Measurements from ENCODE around the gene SLC16A12.

SLC16A12 gene

GRCh38 chr10:89535171-89536012 is at the start of gene SLC16A12:
TSS of gene SLC16A12 (minus strand) at chr10:89535594. CDS start at chr10:89462578, 73,016 bp downstream.
- Histone ChIP-seq H3K4me2 (ENCODE audit: low read length) (no peak within 1 kb of the TSS), H3K27me3 (ENCODE audit: low read depth, low read length) (no peaks in the 10 kb centered on the region), H4K20me1 (ENCODE audit: insufficient read depth, low read length) (no peaks in the 10 kb centered on the region), H3K27ac (ENCODE audit: low read length) (no peak within 1 kb of the TSS), H3K9me3 (ENCODE audit: insufficient read depth, low read length) (no peaks in the 10 kb centered on the region), H2AFZ (ENCODE audit: low read depth, low read length) (no peak within 1 kb of the TSS), H3K79me2 (ENCODE audit: low read length) (no peaks in the 10 kb centered on the region), H3K36me3 (replicated peaks; ENCODE audit: low read depth, low read length) (no peaks in the 10 kb centered on the region), H3K4me3 (ENCODE audit: low read length) (no peak within 1 kb of the TSS), H3K4me1 (ENCODE audit: low read length) (no peaks in the 10 kb centered on the region), H3K9ac (ENCODE audit: low read length) (no peak within 1 kb of the TSS)
- TF ChIP-seq CTCF (IDR thresholded peaks at IDR 0.05; ENCODE audit: low read depth, low read length), result no peak
- no peak for TF ChIP-seq EZH2phosphoT487 (IDR thresholded peaks at IDR 0.05; ENCODE audit: low read depth)

GRCh38 chr10:89582022-89582421 is 46.6 kb upstream of the SLC16A12 start:
- H3K4me2 ChIP-seq (ENCODE audit: low read length), result no peak overlapping the region
- no peak overlapping the region for H3K27ac ChIP-seq (ENCODE audit: low read length)
- no peak overlapping the region for H2AFZ ChIP-seq (ENCODE audit: low read depth, low read length)
- no peaks in the 10 kb centered on the region for H4K20me1 ChIP-seq (ENCODE audit: insufficient read depth, low read length)
- TF ChIP-seq CTCF (IDR thresholded peaks at IDR 0.05; ENCODE audit: low read depth, low read length) (no peak), EZH2phosphoT487 (IDR thresholded peaks at IDR 0.05; ENCODE audit: low read depth) (no peak)
- H3K4me3 ChIP-seq (ENCODE audit: low read length), result no peak overlapping the region
- no peaks in the 10 kb centered on the region for H3K4me1 ChIP-seq (ENCODE audit: low read length)
- H3K27me3 ChIP-seq (ENCODE audit: low read depth, low read length), result no peaks in the 10 kb centered on the region
- no peaks in the 10 kb centered on the region for H3K79me2 ChIP-seq (ENCODE audit: low read length)
- H3K36me3 ChIP-seq (replicated peaks; ENCODE audit: low read depth, low read length), result no peaks in the 10 kb centered on the region
- H3K9me3 ChIP-seq (ENCODE audit: insufficient read depth, low read length), result no peaks in the 10 kb centered on the region
- H3K9ac ChIP-seq (ENCODE audit: low read length), result no peak overlapping the region

GRCh38 chr10:89580243-89580642 is 44.8 kb upstream of the SLC16A12 start:
- no peak overlapping the region for H2AFZ ChIP-seq (ENCODE audit: low read depth, low read length)
- no peaks in the 10 kb centered on the region for H3K27me3 ChIP-seq (ENCODE audit: low read depth, low read length)
- no peak overlapping the region for H3K4me3 ChIP-seq (ENCODE audit: low read length)
- TF ChIP-seq CTCF (IDR thresholded peaks at IDR 0.05; ENCODE audit: low read depth, low read length) (no peak), EZH2phosphoT487 (IDR thresholded peaks at IDR 0.05; ENCODE audit: low read depth) (no peak)
- no peaks in the 10 kb centered on the region for H3K9me3 ChIP-seq (ENCODE audit: insufficient read depth, low read length)
- H3K9ac ChIP-seq (ENCODE audit: low read length), result no peak overlapping the region
- H3K79me2 ChIP-seq (ENCODE audit: low read length), result no peaks in the 10 kb centered on the region
- H3K4me2 ChIP-seq (ENCODE audit: low read length), result no peak overlapping the region
- H4K20me1 ChIP-seq (ENCODE audit: insufficient read depth, low read length), result no peaks in the 10 kb centered on the region
- no peaks in the 10 kb centered on the region for H3K36me3 ChIP-seq (replicated peaks; ENCODE audit: low read depth, low read length)
- no peak overlapping the region for H3K27ac ChIP-seq (ENCODE audit: low read length)
- H3K4me1 ChIP-seq (ENCODE audit: low read length), result no peaks in the 10 kb centered on the region

- no peaks in the 10 kb centered on the region for H3K27me3 ChIP-seq (ENCODE audit: low read depth, low read length)
- H3K4me1 ChIP-seq (ENCODE audit: low read length), result peaks cover 9% of the 10 kb centered on the region
- H3K9ac ChIP-seq (ENCODE audit: low read length), result no peak overlapping the region
- H3K27ac ChIP-seq (ENCODE audit: low read length), result no peak overlapping the region
- no peaks in the 10 kb centered on the region for H3K9me3 ChIP-seq (ENCODE audit: insufficient read depth, low read length)
- H3K4me3 ChIP-seq (ENCODE audit: low read length), result no peak overlapping the region
- no peak for TF ChIP-seq CTCF (IDR thresholded peaks at IDR 0.05; ENCODE audit: low read depth, low read length)
- no peaks in the 10 kb centered on the region for H3K79me2 ChIP-seq (ENCODE audit: low read length)
- H3K4me2 ChIP-seq (ENCODE audit: low read length), result no peak overlapping the region
- no peaks in the 10 kb centered on the region for H4K20me1 ChIP-seq (ENCODE audit: insufficient read depth, low read length)
- H3K36me3 ChIP-seq (replicated peaks; ENCODE audit: low read depth, low read length), result no peaks in the 10 kb centered on the region
- no peak overlapping the region for H2AFZ ChIP-seq (ENCODE audit: low read depth, low read length)
Measured at GRCh38 chr10:89576696-89577095, 41.3 kb upstream of the SLC16A12 start.
